ENCODE results near the gene DENND1B. TPM values are rescaled to one million over a fixed set of nuclear protein-coding genes. Genes with fewer than 3 reads are reported as not detected.

Gene DENND1B
- total and polyA plus RNA-seq, 2 donors (not counting 1 experiment from before 2014, with no cell fraction given): 4.3 to 25.4 TPM

DNA sequence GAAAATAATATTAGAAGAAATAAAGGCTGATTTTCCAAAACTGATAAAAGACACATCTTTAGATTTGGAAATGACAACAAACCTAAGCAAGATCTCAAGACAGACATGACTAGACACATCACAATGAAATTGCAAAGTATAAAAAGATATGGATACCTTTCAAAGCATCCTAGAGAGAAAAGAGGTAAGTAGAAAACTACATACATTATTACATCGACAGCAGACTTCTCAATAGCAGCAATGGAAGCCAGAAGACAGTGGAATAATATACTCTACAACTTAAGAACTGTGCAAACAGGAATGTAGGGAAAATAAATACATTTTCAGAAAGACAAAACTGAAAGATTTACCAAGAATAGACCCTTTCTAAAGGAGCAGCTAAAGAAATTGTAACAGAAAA is 50.2 kb downstream of the DENND1B start:
- no peak overlapping the region for H3K27ac Mint-ChIP-seq
- TF ChIP-seq, protein P1, sequence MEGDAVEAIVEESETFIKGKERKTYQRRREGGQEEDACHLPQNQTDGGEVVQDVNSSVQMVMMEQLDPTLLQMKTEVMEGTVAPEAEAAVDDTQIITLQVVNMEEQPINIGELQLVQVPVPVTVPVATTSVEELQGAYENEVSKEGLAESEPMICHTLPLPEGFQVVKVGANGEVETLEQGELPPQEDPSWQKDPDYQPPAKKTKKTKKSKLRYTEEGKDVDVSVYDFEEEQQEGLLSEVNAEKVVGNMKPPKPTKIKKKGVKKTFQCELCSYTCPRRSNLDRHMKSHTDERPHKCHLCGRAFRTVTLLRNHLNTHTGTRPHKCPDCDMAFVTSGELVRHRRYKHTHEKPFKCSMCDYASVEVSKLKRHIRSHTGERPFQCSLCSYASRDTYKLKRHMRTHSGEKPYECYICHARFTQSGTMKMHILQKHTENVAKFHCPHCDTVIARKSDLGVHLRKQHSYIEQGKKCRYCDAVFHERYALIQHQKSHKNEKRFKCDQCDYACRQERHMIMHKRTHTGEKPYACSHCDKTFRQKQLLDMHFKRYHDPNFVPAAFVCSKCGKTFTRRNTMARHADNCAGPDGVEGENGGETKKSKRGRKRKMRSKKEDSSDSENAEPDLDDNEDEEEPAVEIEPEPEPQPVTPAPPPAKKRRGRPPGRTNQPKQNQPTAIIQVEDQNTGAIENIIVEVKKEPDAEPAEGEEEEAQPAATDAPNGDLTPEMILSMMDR (IDR thresholded peaks at IDR 0.05): no peak
- no peak for TF ChIP-seq EZH2 (IDR thresholded peaks at IDR 0.05; ENCODE audit: borderline replicate concordance, insufficient read depth, low read depth, low read length, poor library complexity, severe bottlenecking)
- CTCF ChIA-PET: no interaction called here
- H4K20me1 ChIP-seq (ENCODE audit: control insufficient read depth, insufficient read depth, low read length, poor library complexity, severe bottlenecking): no peaks in the 10 kb centered on the region
- no peak overlapping the region for H3K4me2 ChIP-seq (replicated peaks; ENCODE audit: low read depth, low read length, poor library complexity, severe bottlenecking)
- no peaks in the 10 kb centered on the region for H3K4me1 ChIP-seq (ENCODE audit: control insufficient read depth in 2 of 2, insufficient read depth in 2 of 2, low read length in 2 of 2)
- ATAC-seq (ENCODE audit: low read depth) (no peak), DNase-seq (peak; percentile 8)
- peaks cover 10% of the 10 kb centered on the region for H3K9me3 Mint-ChIP-seq (ENCODE audit: insufficient read depth)
- POLR2A ChIA-PET: no interaction called here
- H3K9me3 ChIP-seq (ENCODE audit: control extremely low read depth in 1 of 3, control insufficient read depth in 2 of 3, insufficient read depth in 1 of 3, low read length in 2 of 3): peaks cover 5 to 23% (median 6%) of the 10 kb centered on the region in 3 donors
- no peaks in the 10 kb centered on the region for H3K4me1 Mint-ChIP-seq
- H3K27me3 Mint-ChIP-seq: no peaks in the 10 kb centered on the region
- peaks cover 4% of the 10 kb centered on the region for H3K79me2 ChIP-seq (ENCODE audit: control insufficient read depth, insufficient read depth, low read length)
- no peak overlapping the region for H2AFZ ChIP-seq (ENCODE audit: insufficient read depth, low read depth, low read length, poor library complexity, severe bottlenecking)
- no peak overlapping the region for H3K9ac ChIP-seq (ENCODE audit: low read length)
- peaks cover 0 to 1% of the 10 kb centered on the region in 2 experiments for H3K36me3 ChIP-seq (replicated peaks in 1 of 2; ENCODE audit: control extremely low read depth in 1 of 2, control insufficient read depth in 1 of 2, extremely low read depth in 1 of 2, insufficient read depth in 2 of 2, low read length in 1 of 2)
- no peak overlapping the region for H3K4me3 Mint-ChIP-seq
- WGBS (ENCODE audit: insufficient coverage): no CpG with 5 or more reads among the region's 1 CpG
- no peaks in the 10 kb centered on the region for H3K27me3 ChIP-seq (replicated peaks in 1 of 4; ENCODE audit: control extremely low read depth in 1 of 4, control insufficient read depth in 3 of 4, insufficient read depth in 4 of 4, low read length in 3 of 4)
- H3K27ac ChIP-seq (ENCODE audit: low read length in 2 of 2): no peak overlapping the region
- intact Hi-C loops (cut with micrococcal nuclease): no loop called here
- no peak overlapping the region for H3K4me3 ChIP-seq (ENCODE audit: control extremely low read depth in 1 of 5, extremely low read depth in 1 of 5, insufficient read depth in 1 of 5, low read depth in 2 of 5, low read length in 4 of 5)

DNA sequence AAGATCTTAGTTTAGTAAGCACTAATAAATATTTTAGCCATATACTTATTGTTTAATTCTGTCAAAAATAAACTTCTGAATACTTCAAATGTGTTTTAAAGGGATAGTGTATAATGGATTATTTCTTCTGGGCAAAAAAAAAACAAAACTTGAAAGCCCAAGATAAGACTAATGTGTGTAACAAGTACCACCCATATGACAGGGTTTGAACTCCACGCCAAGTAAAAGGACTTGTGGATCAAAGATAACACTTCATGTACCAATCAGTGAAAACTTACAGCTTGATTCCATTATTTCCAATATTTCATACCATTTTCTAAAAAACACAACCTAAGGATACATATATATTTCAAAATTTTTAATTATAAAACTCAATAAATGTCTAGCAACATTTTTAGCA is 59.5 kb downstream of the DENND1B start:
- no peak overlapping the region for H3K4me2 ChIP-seq (replicated peaks; ENCODE audit: low read depth, low read length, poor library complexity, severe bottlenecking)
- H3K27ac ChIP-seq (ENCODE audit: low read length in 2 of 2): no peak overlapping the region
- H3K4me1 ChIP-seq (ENCODE audit: control insufficient read depth in 2 of 2, insufficient read depth in 2 of 2, low read length in 2 of 2): no peaks in the 10 kb centered on the region
- intact Hi-C loops (cut with micrococcal nuclease): no loop called here
- 0% methylated on average over 1 of the region's 1 CpG for WGBS (ENCODE audit: insufficient coverage)
- DNase-seq (no peak), ATAC-seq (ENCODE audit: low read depth) (no peak)
- Mint-ChIP-seq H3K9me3 (ENCODE audit: insufficient read depth) (no peaks in the 10 kb centered on the region), H3K4me1 (peaks cover 7% of the 10 kb centered on the region), H3K27ac (no peak overlapping the region), H3K27me3 (no peaks in the 10 kb centered on the region), H3K4me3 (no peak overlapping the region)
- no peak for TF ChIP-seq EZH2 (IDR thresholded peaks at IDR 0.05; ENCODE audit: borderline replicate concordance, insufficient read depth, low read depth, low read length, poor library complexity, severe bottlenecking)
- TF ChIP-seq, protein P1 (IDR thresholded peaks at IDR 0.05): no peak
- H2AFZ ChIP-seq (ENCODE audit: insufficient read depth, low read depth, low read length, poor library complexity, severe bottlenecking): no peak overlapping the region
- no peaks in the 10 kb centered on the region for H3K9me3 ChIP-seq (ENCODE audit: control extremely low read depth in 1 of 3, control insufficient read depth in 2 of 3, insufficient read depth in 1 of 3, low read length in 2 of 3)
- ChIA-PET CTCF (no interaction called here), POLR2A (no interaction called here)
- H3K36me3 ChIP-seq (replicated peaks in 1 of 2; ENCODE audit: control extremely low read depth in 1 of 2, control insufficient read depth in 1 of 2, extremely low read depth in 1 of 2, insufficient read depth in 2 of 2, low read length in 1 of 2): no peaks in the 10 kb centered on the region
- H4K20me1 ChIP-seq (ENCODE audit: control insufficient read depth, insufficient read depth, low read length, poor library complexity, severe bottlenecking): no peaks in the 10 kb centered on the region
- no peak overlapping the region for H3K4me3 ChIP-seq (ENCODE audit: control extremely low read depth in 1 of 5, extremely low read depth in 1 of 5, insufficient read depth in 1 of 5, low read depth in 2 of 5, low read length in 4 of 5)
- no peak overlapping the region for H3K9ac ChIP-seq (ENCODE audit: low read length)
- H3K27me3 ChIP-seq (replicated peaks in 1 of 4; ENCODE audit: control extremely low read depth in 1 of 4, control insufficient read depth in 3 of 4, insufficient read depth in 4 of 4, low read length in 3 of 4): no peaks in the 10 kb centered on the region
- H3K79me2 ChIP-seq (ENCODE audit: control insufficient read depth, insufficient read depth, low read length): no peaks in the 10 kb centered on the region
